HG03139 (cell line): ENCODE measurements around the gene TSBP1.
"Not testable (repeated sequence)": the region's sequence is repeated elsewhere in the genome, so short reads cannot be mapped to it uniquely, and the experiment has no call there.

ENCODE experiments used
- ATAC-seq: cut with Tn5 transposase; IDR thresholded peaks from one replicate; pipeline ENCODE4 v1.9.1; 2021; ENCODE audit not compliant: unreplicated experiment

The TSBP1 gene

GRCh38 chr6:32290886-32291450, 80.7 kb downstream of the TSBP1 start:
- ATAC-seq = no peak

- ATAC-seq = no peak
Measured at GRCh38 chr6:32288426-32288825, 83.3 kb downstream of the TSBP1 start.

GRCh38 chr6:32273801-32274577, 97.7 kb downstream of the TSBP1 start:
- not testable (repeated sequence) for ATAC-seq

- ATAC-seq = no peak
Measured at GRCh38 chr6:32271429-32271828, 100.3 kb downstream of the TSBP1 start.

GRCh38 chr6:32268459-32268858, 103.2 kb downstream of the TSBP1 start:
- ATAC-seq = not testable (repeated sequence)

GRCh38 chr6:32267035-32267434, 104.7 kb downstream of the TSBP1 start:
- ATAC-seq = no peak

GRCh38 chr6:32257262-32257661, 114.4 kb downstream of the TSBP1 start:
- not testable (repeated sequence) for ATAC-seq

GRCh38 chr6:32255199-32256153, 116.2 kb downstream of the TSBP1 start:
- peak; percentile 52 for ATAC-seq

GRCh38 chr6:32254761-32255198, 116.9 kb downstream of the TSBP1 start:
- no peak for ATAC-seq

- ATAC-seq = no peak
Measured at GRCh38 chr6:32252331-32253009, 119.2 kb downstream of the TSBP1 start.

GRCh38 chr6:32249262-32249661, 122.4 kb downstream of the TSBP1 start:
- ATAC-seq = no peak

- no peak for ATAC-seq
Measured at GRCh38 chr6:32247401-32247800, 124.3 kb downstream of the TSBP1 start.

GRCh38 chr6:32244946-32245398, 126.7 kb downstream of the TSBP1 start:
- no peak for ATAC-seq

- no peak for ATAC-seq
Measured at GRCh38 chr6:32244270-32244669, 127.4 kb downstream of the TSBP1 start.
